ENCODE data around the gene PARD6G. TPM values are rescaled to one million over a fixed set of nuclear protein-coding genes. Genes with fewer than 3 reads are reported as not detected.

The PARD6G gene
- total RNA-seq, 1 donor from 2014 or later: 6.5 TPM

- H3K27me3 ChIP-seq: no peaks in the 10 kb centered on the region
- intact Hi-C loops (cut with DNase I): no loop called here
- no peak for ATAC-seq
- H3K4me1 ChIP-seq: no peaks in the 10 kb centered on the region
- no peak for TF ChIP-seq CTCF (IDR thresholded peaks at IDR 0.05)
- no peaks in the 10 kb centered on the region for H3K36me3 ChIP-seq
- H3K9me3 ChIP-seq: no peaks in the 10 kb centered on the region
- no peak for DNase-seq
- no peak overlapping the region for H3K4me3 ChIP-seq
- no peak overlapping the region for H3K27ac ChIP-seq
These were observed 34.1 kb downstream of the PARD6G start for GRCh38 chr18:80213182-80213581.

- Histone ChIP-seq H3K27ac (no peak overlapping the region), H3K4me3 (no peak overlapping the region), H3K4me1 (no peaks in the 10 kb centered on the region), H3K9me3 (no peaks in the 10 kb centered on the region), H3K36me3 (no peaks in the 10 kb centered on the region), H3K27me3 (no peaks in the 10 kb centered on the region)
- no peak for DNase-seq
- TF ChIP-seq CTCF (IDR thresholded peaks at IDR 0.05): no peak
- peak; percentile 55 for ATAC-seq
- intact Hi-C loops (cut with DNase I): no loop called here
These were observed 36.8 kb downstream of the PARD6G start for GRCh38 chr18:80210312-80211083.

GRCh38 chr18:80208620-80209019 lies 38.7 kb downstream of the PARD6G start:
- DNase-seq (no peak), ATAC-seq (no peak)
- no peaks in the 10 kb centered on the region for H3K36me3 ChIP-seq
- TF ChIP-seq CTCF (IDR thresholded peaks at IDR 0.05): no peak
- intact Hi-C loops (cut with DNase I): no loop called here
- H3K27me3 ChIP-seq: no peaks in the 10 kb centered on the region
- no peaks in the 10 kb centered on the region for H3K9me3 ChIP-seq
- no peak overlapping the region for H3K4me3 ChIP-seq
- H3K4me1 ChIP-seq: no peaks in the 10 kb centered on the region
- no peak overlapping the region for H3K27ac ChIP-seq

GRCh38 chr18:80205294-80205693 lies 42.0 kb downstream of the PARD6G start:
- no peak overlapping the region for H3K4me3 ChIP-seq
- no peaks in the 10 kb centered on the region for H3K9me3 ChIP-seq
- intact Hi-C loops (cut with DNase I): no loop called here
- DNase-seq (no peak), ATAC-seq (no peak)
- TF ChIP-seq CTCF (IDR thresholded peaks at IDR 0.05): no peak
- no peaks in the 10 kb centered on the region for H3K36me3 ChIP-seq
- H3K4me1 ChIP-seq: no peaks in the 10 kb centered on the region
- no peaks in the 10 kb centered on the region for H3K27me3 ChIP-seq
- no peak overlapping the region for H3K27ac ChIP-seq

- intact Hi-C loops (cut with DNase I): no loop called here
- no peak overlapping the region for H3K27ac ChIP-seq
These were observed 43.2 kb downstream of the PARD6G start for GRCh38 chr18:80204142-80204541.

More at GRCh38 chr18:80204142-80204541, 43.2 kb downstream of the PARD6G start:
- Histone ChIP-seq H3K4me1 (no peaks in the 10 kb centered on the region), H3K27me3 (no peaks in the 10 kb centered on the region), H3K36me3 (no peaks in the 10 kb centered on the region), H3K9me3 (no peaks in the 10 kb centered on the region), H3K4me3 (no peak overlapping the region)
- ATAC-seq: no peak
- no peak for DNase-seq
- no peak for TF ChIP-seq CTCF (IDR thresholded peaks at IDR 0.05)

Data from upper lobe of right lung (tissue), 1 donor.